Lower lobe of right lung (tissue), 2 donors: ENCODE results near the gene PKMYT1. TPM values are rescaled to one million over a fixed set of nuclear protein-coding genes. Genes with fewer than 3 reads are reported as not detected.

Experiments used
- ATAC-seq, 2 donors: fragments of 200-7000 bp; cut with Tn5 transposase; one replicate each; pipeline ENCODE4 v1.9.1; 2020 to 2022; ENCODE audit warnings: mild to moderate bottlenecking in 2 of 2, moderate library complexity in 2 of 2
- DNase-seq: peaks from one replicate; pipeline ENCODE4 v3.0.0-alpha.2; 2020
- H3K27ac ChIP-seq: fragments of 200-600 bp; one replicate; pipeline ENCODE4 v1.8.0; 2022
- H3K27me3 ChIP-seq: fragments of 200-600 bp; one replicate; pipeline ENCODE4 v1.8.0; 2022; ENCODE audit warnings: low read depth
- H3K36me3 ChIP-seq: fragments of 200-600 bp; one replicate; pipeline ENCODE4 v1.8.0; 2022; ENCODE audit warnings: mild to moderate bottlenecking
- H3K4me1 ChIP-seq: fragments of 200-600 bp; one replicate; pipeline ENCODE4 v1.8.0; 2022
- H3K4me3 ChIP-seq: fragments of 200-600 bp; one replicate; pipeline ENCODE4 v1.8.0; 2022; ENCODE audit warnings: mild to moderate bottlenecking
- H3K9me3 ChIP-seq: fragments of 200-600 bp; one replicate; pipeline ENCODE4 v1.8.0; 2022
- CTCF ChIP-seq: fragments of 200-600 bp; IDR thresholded peaks from one replicate; pipeline ENCODE4 v1.8.0; 2022; ENCODE audit warnings: antibody characterized with exemption, mild to moderate bottlenecking
- intact Hi-C: fragments of 100-400 bp; cut with DNase I; formaldehyde crosslinking; loops from one replicate; pipeline ENCODE4 v1.11.0; 2022
- total RNA-seq: library from RNA; stranded (reverse); fragmentation: NEBNext Ultra II Directional; extraction: Animal tissue kit (Norgen Biotek cat#: 25700); gene quantifications from one replicate; pipeline ENCODE4 v1.2.1, GENCODE V29; 2021
- donor health status: DM: no; HTN: yes; CAD: no; lungs with severe emphysema.

The PKMYT1 gene
- total RNA-seq, 1 donor from 2014 or later = 4.0 TPM

GRCh38 chr16:2939968-2940367 is 40.3 kb downstream of the PKMYT1 start:
- no peak for DNase-seq
- peaks cover 90% of the 10 kb centered on the region for H3K36me3 ChIP-seq
- intact Hi-C loops = no loop called here
- no peaks in the 10 kb centered on the region for H3K4me1 ChIP-seq
- H3K4me3 ChIP-seq = no peak overlapping the region
- no peak for ATAC-seq
- no peaks in the 10 kb centered on the region for H3K27me3 ChIP-seq
- TF ChIP-seq CTCF = no peak
- no peaks in the 10 kb centered on the region for H3K9me3 ChIP-seq
- H3K27ac ChIP-seq = no peak overlapping the region

GRCh38 chr16:2938206-2938605 is 42.0 kb downstream of the PKMYT1 start:
- no peaks in the 10 kb centered on the region for H3K4me1 ChIP-seq
- no peak overlapping the region for H3K4me3 ChIP-seq
- peaks cover 98% of the 10 kb centered on the region for H3K36me3 ChIP-seq
- H3K9me3 ChIP-seq = no peaks in the 10 kb centered on the region
- H3K27ac ChIP-seq = no peak overlapping the region
- DNase-seq (no peak), ATAC-seq (no peak)
- no peak for TF ChIP-seq CTCF
- intact Hi-C loops = no loop called here
- no peaks in the 10 kb centered on the region for H3K27me3 ChIP-seq

- intact Hi-C loops = no loop called here
- Histone ChIP-seq H3K27ac (no peak overlapping the region), H3K27me3 (no peaks in the 10 kb centered on the region), H3K36me3 (peaks cover 97% of the 10 kb centered on the region), H3K4me1 (no peaks in the 10 kb centered on the region), H3K4me3 (no peak overlapping the region), H3K9me3 (no peaks in the 10 kb centered on the region)
- ATAC-seq (peak in 1 of 2 donors; percentile 15), DNase-seq (no peak)
- no peak for TF ChIP-seq CTCF
Measured at GRCh38 chr16:2937170-2937569, 43.1 kb downstream of the PKMYT1 start.

DNA sequence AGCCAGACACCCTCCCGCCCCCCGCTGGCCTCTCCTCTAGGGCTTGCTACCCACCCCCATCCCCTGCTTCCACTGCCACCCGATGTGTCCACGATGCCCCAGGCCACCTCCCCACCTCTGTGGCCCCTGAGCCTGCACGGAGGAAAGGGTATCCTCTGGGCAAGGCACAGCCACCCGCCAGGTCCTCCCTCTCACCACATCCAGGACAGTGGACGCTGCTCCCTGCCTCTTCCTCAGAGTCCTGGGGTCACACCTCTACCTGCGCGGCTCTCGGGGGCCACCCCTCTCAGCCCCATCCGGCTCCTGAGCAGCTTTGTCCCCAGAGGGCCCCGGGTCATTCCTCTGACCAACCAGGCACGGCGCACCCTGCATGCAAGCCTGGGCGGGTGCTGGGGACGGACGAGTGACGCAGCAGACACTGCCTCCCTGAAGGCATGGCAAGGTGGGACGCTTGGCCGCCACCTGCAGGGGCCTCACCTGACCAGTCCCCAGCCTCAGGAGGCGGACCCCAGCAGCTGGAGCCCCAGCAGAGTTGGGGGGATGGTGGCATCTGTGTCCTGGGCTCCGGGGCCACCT is 43.7 kb downstream of the PKMYT1 start:
- TF ChIP-seq CTCF = no peak
- Histone ChIP-seq H3K4me3 (no peak overlapping the region), H3K27me3 (no peaks in the 10 kb centered on the region), H3K27ac (no peak overlapping the region), H3K9me3 (no peaks in the 10 kb centered on the region), H3K36me3 (peaks cover 90% of the 10 kb centered on the region), H3K4me1 (no peaks in the 10 kb centered on the region)
- ATAC-seq = peak in 1 of 2 donors; percentile 17
- intact Hi-C loops = no loop called here
- no peak for DNase-seq

GRCh38 chr16:2934450-2934849 is 45.8 kb downstream of the PKMYT1 start:
- ATAC-seq = no peak
- intact Hi-C loops = no loop called here
- H3K9me3 ChIP-seq = no peaks in the 10 kb centered on the region
- no peak for TF ChIP-seq CTCF
- no peaks in the 10 kb centered on the region for H3K27me3 ChIP-seq
- no peak overlapping the region for H3K4me3 ChIP-seq
- H3K4me1 ChIP-seq = no peaks in the 10 kb centered on the region
- no peak overlapping the region for H3K27ac ChIP-seq
- H3K36me3 ChIP-seq = peaks cover 88% of the 10 kb centered on the region
- DNase-seq = no peak
